HEK293 (cell line): Measurements from ENCODE around the gene PRMT5.

Source experiments
- ELK4 ChIP-seq: IDR thresholded peaks from 2 replicates; pipeline ENCODE4 v1.6.1; 2011; ENCODE audit warnings: mild to moderate bottlenecking, low read depth, low read length, borderline replicate concordance
- KLF17 ChIP-seq: fragments of 450-650 bp; formaldehyde crosslinking; IDR thresholded peaks from 2 replicates; pipeline ENCODE4 v1.5.1; 2016; ENCODE audit warnings: missing biosample characterization, missing genetic modification characterization
- SP7 ChIP-seq: fragments of 450-650 bp; formaldehyde crosslinking; IDR thresholded peaks from 2 replicates; pipeline ENCODE4 v1.5.1; 2016; ENCODE audit warnings: missing biosample characterization, missing genetic modification characterization
- TCF7L2 ChIP-seq: IDR thresholded peaks from 2 replicates; pipeline ENCODE4 v1.6.1; 2011; ENCODE audit warnings: low read depth, mild to moderate bottlenecking, inconsistent platforms, low read length, moderate library complexity, borderline replicate concordance
- WT1 ChIP-seq: fragments of 450-650 bp; formaldehyde crosslinking; IDR thresholded peaks from 2 replicates; pipeline ENCODE4 v1.5.1; 2016; ENCODE audit warnings: missing biosample characterization, missing genetic modification characterization
- ZBTB10 ChIP-seq: fragments of 450-650 bp; formaldehyde crosslinking; IDR thresholded peaks from 2 replicates; pipeline ENCODE4 v1.5.1; 2016; ENCODE audit warnings: missing biosample characterization, missing genetic modification characterization
- ZBTB17 ChIP-seq: fragments of 450-650 bp; formaldehyde crosslinking; IDR thresholded peaks from 2 replicates; pipeline ENCODE4 v1.5.1; 2016; ENCODE audit warnings: missing biosample characterization, missing genetic modification characterization
- ZNF132 ChIP-seq: fragments of 450-650 bp; formaldehyde crosslinking; IDR thresholded peaks from 2 replicates; pipeline ENCODE4 v1.5.1; 2017; ENCODE audit warnings: missing biosample characterization, missing genetic modification characterization, borderline replicate concordance
- ZNF223 ChIP-seq: fragments of 450-650 bp; formaldehyde crosslinking; IDR thresholded peaks from 2 replicates; pipeline ENCODE4 v1.5.1; 2016; ENCODE audit warnings: missing biosample characterization, missing genetic modification characterization
- ZNF239 ChIP-seq: fragments of 450-650 bp; formaldehyde crosslinking; IDR thresholded peaks from 2 replicates; pipeline ENCODE4 v1.5.1; 2016; ENCODE audit warnings: missing biosample characterization, missing genetic modification characterization
- ZNF292 ChIP-seq: fragments of 450-650 bp; formaldehyde crosslinking; IDR thresholded peaks from 2 replicates; pipeline ENCODE4 v1.5.1; 2016; ENCODE audit warnings: low read depth, missing biosample characterization, missing genetic modification characterization, borderline replicate concordance
- ZNF335 ChIP-seq: fragments of 450-650 bp; formaldehyde crosslinking; conservative IDR thresholded peaks from 2 replicates; pipeline ENCODE4 v1.5.1; 2016; ENCODE audit warnings: missing biosample characterization, missing genetic modification characterization
- ZNF350 ChIP-seq: fragments of 450-650 bp; formaldehyde crosslinking; IDR thresholded peaks from 2 replicates; pipeline ENCODE4 v1.5.0; 2017; ENCODE audit warnings: missing biosample characterization, mild to moderate bottlenecking, missing genetic modification characterization
- ZNF366 ChIP-seq: fragments of 450-650 bp; formaldehyde crosslinking; conservative IDR thresholded peaks from 2 replicates; pipeline ENCODE4 v1.5.1; 2016; ENCODE audit warnings: missing biosample characterization, missing genetic modification characterization
- ZNF449 ChIP-seq: fragments of 450-650 bp; formaldehyde crosslinking; IDR thresholded peaks from 2 replicates; pipeline ENCODE4 v1.5.1; 2017; ENCODE audit warnings: missing biosample characterization, mild to moderate bottlenecking, missing genetic modification characterization, moderate library complexity
- ZNF48 ChIP-seq: fragments of 450-650 bp; formaldehyde crosslinking; IDR thresholded peaks from 2 replicates; pipeline ENCODE4 v1.5.1; 2016; ENCODE audit warnings: missing biosample characterization, missing genetic modification characterization
- ZNF488 ChIP-seq: fragments of 450-650 bp; formaldehyde crosslinking; IDR thresholded peaks from 2 replicates; pipeline ENCODE4 v1.5.1; 2016; ENCODE audit warnings: missing biosample characterization, missing genetic modification characterization
- ZNF513 ChIP-seq: fragments of 450-650 bp; IDR thresholded peaks from 2 replicates; pipeline ENCODE4 v1.5.1; 2018; ENCODE audit warnings: missing biosample characterization, missing genetic modification characterization
- ZNF548 ChIP-seq: fragments of 450-650 bp; formaldehyde crosslinking; IDR thresholded peaks from 2 replicates; pipeline ENCODE4 v1.5.1; 2016; ENCODE audit warnings: missing biosample characterization, missing genetic modification characterization
- ZNF555 ChIP-seq: fragments of 450-650 bp; formaldehyde crosslinking; conservative IDR thresholded peaks from 2 replicates; pipeline ENCODE4 v1.5.1; 2017; ENCODE audit warnings: missing biosample characterization, mild to moderate bottlenecking, missing genetic modification characterization, inconsistent platforms
- ZNF560 ChIP-seq: fragments of 450-650 bp; formaldehyde crosslinking; IDR thresholded peaks from 2 replicates; pipeline ENCODE4 v1.5.1; 2017; ENCODE audit warnings: missing biosample characterization, missing genetic modification characterization, borderline replicate concordance
- ZNF624 ChIP-seq: fragments of 450-650 bp; formaldehyde crosslinking; IDR thresholded peaks from 2 replicates; pipeline ENCODE4 v1.5.1; 2017; ENCODE audit warnings: missing biosample characterization, missing genetic modification characterization
- ZNF664 ChIP-seq: fragments of 450-650 bp; formaldehyde crosslinking; IDR thresholded peaks from 2 replicates; pipeline ENCODE4 v1.5.1; 2016; ENCODE audit warnings: missing biosample characterization, missing genetic modification characterization
- ZNF677 ChIP-seq: fragments of 450-650 bp; IDR thresholded peaks from 2 replicates; pipeline ENCODE4 v1.5.0; 2018; ENCODE audit warnings: missing biosample characterization, mild to moderate bottlenecking, missing genetic modification characterization, moderate library complexity
- ZNF792 ChIP-seq: fragments of 450-650 bp; formaldehyde crosslinking; IDR thresholded peaks from 2 replicates; pipeline ENCODE4 v1.5.1; 2016; ENCODE audit warnings: missing biosample characterization, missing genetic modification characterization
- ZSCAN18 ChIP-seq: fragments of 450-650 bp; formaldehyde crosslinking; IDR thresholded peaks from 2 replicates; pipeline ENCODE4 v1.5.1; 2016; ENCODE audit warnings: missing biosample characterization, missing genetic modification characterization
- ZSCAN4 ChIP-seq: fragments of 450-650 bp; formaldehyde crosslinking; IDR thresholded peaks from 2 replicates; pipeline ENCODE4 v1.5.1; 2017; ENCODE audit warnings: missing biosample characterization, missing genetic modification characterization

The PRMT5 gene

GRCh38 chr14:22929104-22929960 is at the start of gene PRMT5 (continued):
- 0 out of 2 replicates have a peak, but pooled peaks have one; percentile 25 for TF ChIP-seq ZSCAN18
- 0 out of 2 replicates have a peak, but pooled peaks have one; percentile 4 for TF ChIP-seq WT1 (tag by site-specific recombination)
- TF ChIP-seq ZNF664 (tag by site-specific recombination) = no peak
- no peak for TF ChIP-seq ZNF239 (tag by site-specific recombination)
- TF ChIP-seq ZBTB10 (tag by site-specific recombination) = peak; percentile 86
- TF ChIP-seq ZNF548 = no peak
- peak; percentile 83 for TF ChIP-seq ZNF335 (tag by site-specific recombination)
- no peak for TF ChIP-seq ZNF48
- no peak for TF ChIP-seq ZNF132 (tag by site-specific recombination)
- TF ChIP-seq ZNF223 (tag by site-specific recombination) = no peak
- TF ChIP-seq ZNF292 (tag by site-specific recombination) = no peak
- TF ChIP-seq ZBTB17 (tag by site-specific recombination) = peak; percentile 91
- TF ChIP-seq ZNF513 (tag by site-specific recombination) = 0 out of 2 replicates have a peak, but pooled peaks have one; percentile 32
- TF ChIP-seq ZNF555 (tag by site-specific recombination) = no peak
- TF ChIP-seq ELK4 = no peak
- TF ChIP-seq ZNF488 = no peak
- no peak for TF ChIP-seq ZNF560
- no peak for TF ChIP-seq ZNF677 (tag by site-specific recombination)
- TF ChIP-seq ZNF350 (tag by site-specific recombination) = no peak
- peak; percentile 85 for TF ChIP-seq KLF17
- peak; percentile 62; the same call in 1 of the 2 replicates for TF ChIP-seq ZNF449 (tag by site-specific recombination)
- TF ChIP-seq ZSCAN4 (tag by site-specific recombination) = no peak; the same call in none of the 2 replicates
- no peak for TF ChIP-seq ZNF792
- TF ChIP-seq SP7 (tag by site-specific recombination) = 0 out of 2 replicates have a peak, but pooled peaks have one; percentile 37
- no peak for TF ChIP-seq TCF7L2
- no peak for TF ChIP-seq ZNF624
- TF ChIP-seq ZNF366 (tag by site-specific recombination) = no peak
